Neural cell (in vitro differentiated cells): ENCODE results near the gene BCL6B. TPM values are rescaled to one million over a fixed set of nuclear protein-coding genes. Genes with fewer than 3 reads are reported as not detected.
"Not testable (repeated sequence)": the region's sequence is repeated elsewhere in the genome, so short reads cannot be mapped to it uniquely, and the experiment has no call there.

Experiments used
- H2AFZ ChIP-seq: fragments of 200-600, 300-800 bp; sonication (generic), shearing (Covaris generic); 2 replicates; pipeline ENCODE4 v1.6.0; 2014; ENCODE audit warnings: low read depth, mild to moderate bottlenecking, antibody characterized with exemption, low read length, moderate library complexity
- H3F3A ChIP-seq: fragments of 200-600 bp; shearing (Covaris generic); 2 replicates; pipeline ENCODE4 v1.6.1; 2016; ENCODE audit warnings: mild to moderate bottlenecking, moderate library complexity, mixed read lengths, antibody characterized with exemption, low read length; ENCODE audit not compliant: insufficient read depth, poor library complexity, severe bottlenecking
- H3K27ac ChIP-seq: fragments of 200-600, 300-800 bp; sonication (generic), shearing (Covaris generic); 2 replicates; pipeline ENCODE4 v1.5.1; 2014; ENCODE audit warnings: mild to moderate bottlenecking, low read length, moderate library complexity
- H3K27me3 ChIP-seq: fragments of 300-800, 200-600 bp; sonication (generic), shearing (Covaris generic); 2 replicates; pipeline ENCODE4 v1.6.0; 2014; ENCODE audit warnings: mild to moderate bottlenecking, low read depth, low read length, moderate library complexity; ENCODE audit not compliant: insufficient read depth
- H3K36me3 ChIP-seq: fragments of 300-800, 200-600 bp; sonication (generic), shearing (Covaris generic); 2 replicates; pipeline ENCODE4 v1.5.1; 2014; ENCODE audit warnings: mild to moderate bottlenecking, antibody characterized with exemption, low read length, moderate library complexity; ENCODE audit not compliant: insufficient read depth
- H3K4me2 ChIP-seq: fragments of 300-800, 200-600 bp; sonication (generic), shearing (Covaris generic); 2 replicates; pipeline ENCODE4 v1.6.0; 2014; ENCODE audit warnings: mild to moderate bottlenecking, low read length
- H3K4me3 ChIP-seq: fragments of 300-800, 200-600 bp; sonication (generic), shearing (Covaris generic); 2 replicates; pipeline ENCODE4 v1.5.1; 2014; ENCODE audit warnings: mild to moderate bottlenecking, low read length, moderate library complexity
- H3K79me2 ChIP-seq: fragments of 200-600 bp; shearing (Covaris generic); replicated peaks from 2 replicates; pipeline ENCODE4 v1.6.0; 2014; ENCODE audit warnings: mild to moderate bottlenecking, low read length, moderate library complexity; ENCODE audit not compliant: insufficient read depth
- H3K9ac ChIP-seq: fragments of 300-800, 200-600 bp; sonication (generic), shearing (Covaris generic); 2 replicates; pipeline ENCODE4 v1.6.1; 2016; ENCODE audit warnings: mild to moderate bottlenecking, low read length, mixed read lengths
- H3K9me2 ChIP-seq: fragments of 200-600 bp; shearing (Covaris generic); 2 replicates; pipeline ENCODE4 v1.6.1; 2016; ENCODE audit warnings: mild to moderate bottlenecking, low read length, mixed read lengths; ENCODE audit not compliant: insufficient read depth
- H3K9me3 ChIP-seq: fragments of 200-600, 300-800 bp; sonication (generic), shearing (Covaris generic); 2 replicates; pipeline ENCODE4 v1.6.1; 2016; ENCODE audit warnings: mild to moderate bottlenecking, mixed run types, low read length, moderate library complexity, mixed read lengths
- H4K20me1 ChIP-seq: fragments of 200-600 bp; shearing (Covaris generic); 2 replicates; pipeline ENCODE4 v1.6.1; 2016; ENCODE audit warnings: mild to moderate bottlenecking, mixed run types; ENCODE audit not compliant: insufficient read depth
- EP300 ChIP-seq: fragments of 450-650 bp; conservative IDR thresholded peaks from 2 replicates; pipeline ENCODE4 v1.6.1; 2014; ENCODE audit warnings: antibody characterized with exemption, mild to moderate bottlenecking, moderate library complexity; ENCODE audit not compliant: poor library complexity, severe bottlenecking
- EZH2 ChIP-seq: fragments of 200-600, 300-800 bp; shearing (Covaris generic), sonication (generic); IDR thresholded peaks from 2 replicates; pipeline ENCODE4 v1.6.1; 2014; ENCODE audit warnings: antibody characterized with exemption, low read length, borderline replicate concordance, mild to moderate bottlenecking; ENCODE audit not compliant: insufficient read depth, poor library complexity, severe bottlenecking
- MXI1 ChIP-seq: fragments of 450-650 bp; conservative IDR thresholded peaks from 2 replicates; pipeline ENCODE4 v1.6.1; 2014; ENCODE audit warnings: antibody characterized with exemption, mild to moderate bottlenecking; ENCODE audit not compliant: poor library complexity, severe bottlenecking
- POLR2AphosphoS5 ChIP-seq: IDR thresholded peaks from 2 replicates; pipeline ENCODE4 v1.6.1; 2012
- RAD21 ChIP-seq: fragments of 450-650 bp; conservative IDR thresholded peaks from 2 replicates; pipeline ENCODE4 v1.6.1; 2014; ENCODE audit warnings: antibody characterized with exemption, mild to moderate bottlenecking, moderate library complexity
- SMC3 ChIP-seq: fragments of 450-650 bp; conservative IDR thresholded peaks from 2 replicates; pipeline ENCODE4 v1.6.1; 2014; ENCODE audit warnings: antibody characterized with exemption, mild to moderate bottlenecking, moderate library complexity; ENCODE audit not compliant: poor library complexity
- TAF1 ChIP-seq: IDR thresholded peaks from 2 replicates; pipeline ENCODE4 v1.6.1; 2012; ENCODE audit warnings: low read depth
- polyA minus RNA-seq: library from RNA; depleted of rRNA, polyadenylated mRNA; stranded (reverse); fragments of >200 nt; gene quantifications from 2 replicates; pipeline ENCODE4 v1.2.3, GENCODE V29; 2014
- polyA plus RNA-seq: library from polyadenylated mRNA; depleted of rRNA; stranded (reverse); fragments of >200 nt; gene quantifications from 2 replicates; pipeline ENCODE4 v1.2.3, GENCODE V29; 2014
- TF ChIP-seq, protein P1 (sequence below): IDR thresholded peaks from 2 replicates; pipeline ENCODE4 v1.6.1; 2012; ENCODE audit warnings: borderline replicate concordance
- TF ChIP-seq, protein P2 (sequence below): fragments of 450-650 bp; IDR thresholded peaks from 2 replicates; pipeline ENCODE4 v1.5.1; 2014; ENCODE audit warnings: antibody characterized with exemption, mild to moderate bottlenecking, moderate library complexity; ENCODE audit not compliant: poor library complexity, severe bottlenecking

The BCL6B gene, protein sequence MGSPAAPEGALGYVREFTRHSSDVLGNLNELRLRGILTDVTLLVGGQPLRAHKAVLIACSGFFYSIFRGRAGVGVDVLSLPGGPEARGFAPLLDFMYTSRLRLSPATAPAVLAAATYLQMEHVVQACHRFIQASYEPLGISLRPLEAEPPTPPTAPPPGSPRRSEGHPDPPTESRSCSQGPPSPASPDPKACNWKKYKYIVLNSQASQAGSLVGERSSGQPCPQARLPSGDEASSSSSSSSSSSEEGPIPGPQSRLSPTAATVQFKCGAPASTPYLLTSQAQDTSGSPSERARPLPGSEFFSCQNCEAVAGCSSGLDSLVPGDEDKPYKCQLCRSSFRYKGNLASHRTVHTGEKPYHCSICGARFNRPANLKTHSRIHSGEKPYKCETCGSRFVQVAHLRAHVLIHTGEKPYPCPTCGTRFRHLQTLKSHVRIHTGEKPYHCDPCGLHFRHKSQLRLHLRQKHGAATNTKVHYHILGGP
- not detected in 2 replicates for polyA plus RNA-seq
- polyA minus RNA-seq: not detected in 2 replicates

DNA sequence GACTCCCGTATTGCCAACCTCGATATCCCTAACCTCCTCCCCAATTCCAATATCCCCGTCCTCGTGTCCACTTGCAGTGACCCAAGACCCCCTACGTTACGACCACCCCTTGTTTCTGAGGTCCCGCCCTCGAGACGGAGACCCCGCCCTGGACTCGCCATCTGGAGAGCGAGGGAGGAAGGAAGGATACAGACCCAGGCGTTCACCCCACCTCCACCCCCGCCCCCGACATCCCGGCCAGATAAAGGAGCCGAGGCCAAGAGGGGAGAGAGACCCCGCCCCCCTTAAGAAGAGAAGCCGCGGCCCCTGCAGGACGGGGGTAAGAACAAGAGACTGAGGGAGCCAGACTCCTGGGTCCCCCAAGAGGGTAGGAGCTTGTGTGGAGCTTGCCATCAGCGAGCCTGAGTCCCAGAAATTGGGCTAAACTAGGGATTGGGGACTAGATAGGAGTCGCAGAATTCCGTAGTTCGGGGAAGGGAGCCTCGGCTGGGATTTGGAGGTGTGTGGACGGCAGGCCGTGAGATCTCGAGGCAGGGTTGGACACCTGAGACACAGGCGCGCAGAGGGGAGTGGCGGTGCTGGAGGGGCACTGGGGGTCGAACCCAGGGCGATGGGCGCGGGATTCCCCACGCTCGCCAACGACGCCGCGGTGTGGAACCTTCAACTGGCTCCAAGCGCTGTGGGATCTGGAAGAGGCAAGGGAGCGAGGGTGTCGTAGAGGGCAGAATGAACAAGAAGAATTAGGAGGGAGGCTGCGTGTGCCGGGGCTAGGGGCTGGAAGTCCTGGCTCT lies at the start of gene BCL6B:
BCL6B (plus strand) TSS at position 270 of the 791 bp plus-strand sequence. CDS start 622 bp downstream, outside the sequence.
- Histone ChIP-seq H3K9ac (no peak within 1 kb of the TSS), H3K27ac (no peak within 1 kb of the TSS), H3K79me2 (no peaks in the 10 kb centered on the region), H3K27me3 (peaks cover 40% of the 10 kb centered on the region), H3K4me2 (no peak within 1 kb of the TSS), H3K36me3 (no peaks in the 10 kb centered on the region), H3K9me2 (no peaks in the 10 kb centered on the region), H3K9me3 (no peaks in the 10 kb centered on the region), H2AFZ (no peak within 1 kb of the TSS), H3F3A (no peaks in the 10 kb centered on the region), H3K4me3 (peak within 1 kb of the TSS; percentile 45), H4K20me1 (no peaks in the 10 kb centered on the region)
- TF ChIP-seq EP300 (no peak), EZH2 (no peak), MXI1 (no peak), RAD21 (no peak), POLR2AphosphoS5 (no peak), SMC3 (no peak), TAF1 (no peak)
- TF ChIP-seq, protein P1, sequence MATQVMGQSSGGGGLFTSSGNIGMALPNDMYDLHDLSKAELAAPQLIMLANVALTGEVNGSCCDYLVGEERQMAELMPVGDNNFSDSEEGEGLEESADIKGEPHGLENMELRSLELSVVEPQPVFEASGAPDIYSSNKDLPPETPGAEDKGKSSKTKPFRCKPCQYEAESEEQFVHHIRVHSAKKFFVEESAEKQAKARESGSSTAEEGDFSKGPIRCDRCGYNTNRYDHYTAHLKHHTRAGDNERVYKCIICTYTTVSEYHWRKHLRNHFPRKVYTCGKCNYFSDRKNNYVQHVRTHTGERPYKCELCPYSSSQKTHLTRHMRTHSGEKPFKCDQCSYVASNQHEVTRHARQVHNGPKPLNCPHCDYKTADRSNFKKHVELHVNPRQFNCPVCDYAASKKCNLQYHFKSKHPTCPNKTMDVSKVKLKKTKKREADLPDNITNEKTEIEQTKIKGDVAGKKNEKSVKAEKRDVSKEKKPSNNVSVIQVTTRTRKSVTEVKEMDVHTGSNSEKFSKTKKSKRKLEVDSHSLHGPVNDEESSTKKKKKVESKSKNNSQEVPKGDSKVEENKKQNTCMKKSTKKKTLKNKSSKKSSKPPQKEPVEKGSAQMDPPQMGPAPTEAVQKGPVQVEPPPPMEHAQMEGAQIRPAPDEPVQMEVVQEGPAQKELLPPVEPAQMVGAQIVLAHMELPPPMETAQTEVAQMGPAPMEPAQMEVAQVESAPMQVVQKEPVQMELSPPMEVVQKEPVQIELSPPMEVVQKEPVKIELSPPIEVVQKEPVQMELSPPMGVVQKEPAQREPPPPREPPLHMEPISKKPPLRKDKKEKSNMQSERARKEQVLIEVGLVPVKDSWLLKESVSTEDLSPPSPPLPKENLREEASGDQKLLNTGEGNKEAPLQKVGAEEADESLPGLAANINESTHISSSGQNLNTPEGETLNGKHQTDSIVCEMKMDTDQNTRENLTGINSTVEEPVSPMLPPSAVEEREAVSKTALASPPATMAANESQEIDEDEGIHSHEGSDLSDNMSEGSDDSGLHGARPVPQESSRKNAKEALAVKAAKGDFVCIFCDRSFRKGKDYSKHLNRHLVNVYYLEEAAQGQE: no peak
- TF ChIP-seq, protein P2, sequence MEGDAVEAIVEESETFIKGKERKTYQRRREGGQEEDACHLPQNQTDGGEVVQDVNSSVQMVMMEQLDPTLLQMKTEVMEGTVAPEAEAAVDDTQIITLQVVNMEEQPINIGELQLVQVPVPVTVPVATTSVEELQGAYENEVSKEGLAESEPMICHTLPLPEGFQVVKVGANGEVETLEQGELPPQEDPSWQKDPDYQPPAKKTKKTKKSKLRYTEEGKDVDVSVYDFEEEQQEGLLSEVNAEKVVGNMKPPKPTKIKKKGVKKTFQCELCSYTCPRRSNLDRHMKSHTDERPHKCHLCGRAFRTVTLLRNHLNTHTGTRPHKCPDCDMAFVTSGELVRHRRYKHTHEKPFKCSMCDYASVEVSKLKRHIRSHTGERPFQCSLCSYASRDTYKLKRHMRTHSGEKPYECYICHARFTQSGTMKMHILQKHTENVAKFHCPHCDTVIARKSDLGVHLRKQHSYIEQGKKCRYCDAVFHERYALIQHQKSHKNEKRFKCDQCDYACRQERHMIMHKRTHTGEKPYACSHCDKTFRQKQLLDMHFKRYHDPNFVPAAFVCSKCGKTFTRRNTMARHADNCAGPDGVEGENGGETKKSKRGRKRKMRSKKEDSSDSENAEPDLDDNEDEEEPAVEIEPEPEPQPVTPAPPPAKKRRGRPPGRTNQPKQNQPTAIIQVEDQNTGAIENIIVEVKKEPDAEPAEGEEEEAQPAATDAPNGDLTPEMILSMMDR: no peak

DNA sequence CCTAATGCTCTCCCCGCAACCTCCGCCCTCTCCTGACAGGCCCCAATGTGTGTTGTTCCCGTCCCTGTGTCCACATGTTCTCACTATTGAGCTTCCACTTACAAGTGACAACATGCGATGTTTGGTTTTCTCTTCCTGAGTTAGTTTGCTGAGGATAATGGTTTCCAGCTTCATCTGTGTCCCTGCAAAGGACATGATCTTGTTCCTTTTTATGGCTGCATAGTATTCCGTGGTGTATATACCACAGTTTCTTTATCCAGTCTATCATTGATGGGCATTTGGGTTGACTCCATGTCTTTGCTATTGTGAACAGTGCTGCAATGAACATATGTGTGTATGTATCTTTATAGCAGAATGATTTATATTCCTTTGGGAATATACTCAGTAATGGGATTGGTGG lies 43.4 kb upstream of the BCL6B start:
- not testable (repeated sequence) for H3K27me3 ChIP-seq, H3K9me3 ChIP-seq, H3K9ac ChIP-seq, H3K79me2 ChIP-seq, H3K4me2 ChIP-seq, H3K4me3 ChIP-seq, H4K20me1 ChIP-seq, H3F3A ChIP-seq, H2AFZ ChIP-seq, H3K27ac ChIP-seq, H3K9me2 ChIP-seq, H3K36me3 ChIP-seq
